IMR-90 (cell line): ENCODE data around the gene MAPRE3. TPM values are rescaled to one million over a fixed set of nuclear protein-coding genes. Genes with fewer than 3 reads are reported as not detected.

Experiments
- ATAC-seq: fragments of 200-7000 bp; cut with Tn5 transposase; 2 replicates; pipeline ENCODE4 v1.9.1; 2020; ENCODE audit warnings: low read depth, mild to moderate bottlenecking, moderate library complexity
- BruUV-seq: library from RNA; stranded (reverse); fragments of 400-500 nt; replicated peaks from 2 replicates; lab custom pipeline; 2021; lab: Mats Ljungman, UMichigan
- CTCF ChIA-PET: fragments of 300-600 bp; formaldehyde crosslinking; extraction: SDS; loops from one replicate; lab custom pipeline; 2021; ENCODE audit warnings: antibody characterized with exemption; lab: Yijun Ruan, JAX
- POLR2A ChIA-PET: fragments of 300-600 bp; sonication (Branson Sonifier 250); formaldehyde crosslinking; loops from one replicate; lab custom pipeline; 2022; ENCODE audit warnings: antibody characterized with exemption; ENCODE audit not compliant: unreplicated experiment; lab: Charles Lee
- DNase-seq: peaks from one replicate; pipeline ENCODE4 v3.0.0; 2013
- H2AFZ ChIP-seq: replicated peaks from 2 replicates; pipeline ENCODE3; 2013; ENCODE audit warnings: low read length, mild to moderate bottlenecking; ENCODE audit not compliant: poor library complexity
- H2AK5ac ChIP-seq: 2 replicates; pipeline ENCODE4 v1.6.1; 2013; ENCODE audit warnings: low read depth, low read length, inconsistent platforms
- H2AK9ac ChIP-seq: replicated peaks from 2 replicates; pipeline ENCODE3; 2013; ENCODE audit warnings: mild to moderate bottlenecking, low read depth, low read length, moderate library complexity; ENCODE audit not compliant: poor library complexity
- H2BK120ac ChIP-seq: 2 replicates; pipeline ENCODE4 v1.6.1; 2013; ENCODE audit warnings: low read depth, low read length, inconsistent platforms
- H2BK15ac ChIP-seq: 3 replicates; pipeline ENCODE4 v1.6.1; 2013; ENCODE audit warnings: low read depth, low read length, inconsistent platforms
- H2BK20ac ChIP-seq: 2 replicates; pipeline ENCODE4 v1.6.1; 2013; ENCODE audit warnings: low read depth, mild to moderate bottlenecking, inconsistent platforms, low read length, moderate library complexity
- H2BK5ac ChIP-seq: 2 replicates; pipeline ENCODE4 v1.6.1; 2013; ENCODE audit warnings: mild to moderate bottlenecking, low read depth, low read length, inconsistent platforms; ENCODE audit not compliant: poor library complexity, severe bottlenecking
- H3K14ac ChIP-seq: replicated peaks from 2 replicates; pipeline ENCODE4 v1.6.1; 2013; ENCODE audit warnings: low read depth, low read length, inconsistent platforms
- H3K18ac ChIP-seq: 2 replicates; pipeline ENCODE4 v1.6.1; 2013; ENCODE audit warnings: low read depth, low read length, control low read depth
- H3K23ac ChIP-seq: 2 replicates; pipeline ENCODE4 v1.6.1; 2013; ENCODE audit warnings: low read depth, low read length, inconsistent platforms
- H3K27ac ChIP-seq: 2 replicates; pipeline ENCODE4 v1.5.1; 2013; ENCODE audit warnings: mild to moderate bottlenecking, control low read depth, low read length; ENCODE audit not compliant: insufficient read depth
- H3K27me3 ChIP-seq: 2 replicates; pipeline ENCODE4 v1.6.1; 2013; ENCODE audit warnings: low read length; ENCODE audit not compliant: control insufficient read depth, insufficient read depth
- H3K36me3 ChIP-seq: 2 replicates; pipeline ENCODE4 v1.6.1; 2013; ENCODE audit warnings: low read length, mixed read lengths; ENCODE audit not compliant: control insufficient read depth, insufficient read depth
- H3K4ac ChIP-seq: 2 replicates; pipeline ENCODE4 v1.6.1; 2013; ENCODE audit warnings: low read depth, low read length, inconsistent platforms
- H3K4me1 ChIP-seq: 2 replicates; pipeline ENCODE4 v1.6.1; 2013; ENCODE audit warnings: low read length, mixed read lengths; ENCODE audit not compliant: control insufficient read depth, insufficient read depth
- H3K4me2 ChIP-seq: 2 replicates; pipeline ENCODE4 v1.6.1; 2013; ENCODE audit warnings: low read depth, mild to moderate bottlenecking, control low read depth, low read length, moderate library complexity
- H3K4me3 ChIP-seq: 2 replicates; pipeline ENCODE4 v1.5.1; 2013; ENCODE audit warnings: low read depth, mild to moderate bottlenecking, control low read depth, low read length, moderate library complexity; ENCODE audit not compliant: insufficient read depth
- H3K56ac ChIP-seq: 2 replicates; pipeline ENCODE4 v1.6.1; 2013; ENCODE audit warnings: low read length, inconsistent platforms; ENCODE audit not compliant: insufficient read depth; ENCODE audit errors: extremely low read depth
- H3K79me1 ChIP-seq, 2 experiments: 2 replicates each; pipeline ENCODE4 v1.6.1; 2013; ENCODE audit warnings: low read length in 2 of 2, inconsistent platforms in 1 of 2, low read depth in 1 of 2
- H3K9ac ChIP-seq: 2 replicates; pipeline ENCODE4 v1.6.1; 2013; ENCODE audit warnings: low read depth, low read length, control low read depth
- H3K9me1 ChIP-seq: 2 replicates; pipeline ENCODE4 v1.6.1; 2013; ENCODE audit warnings: low read length, inconsistent platforms; ENCODE audit not compliant: insufficient read depth
- H3K9me3 ChIP-seq: 2 replicates; pipeline ENCODE4 v1.6.1; 2013; ENCODE audit warnings: low read length; ENCODE audit not compliant: control insufficient read depth, insufficient read depth
- H4K20me1 ChIP-seq: 2 replicates; pipeline ENCODE4 v1.6.1; 2013; ENCODE audit warnings: low read length, inconsistent platforms; ENCODE audit not compliant: insufficient read depth
- H4K5ac ChIP-seq: 2 replicates; pipeline ENCODE4 v1.6.1; 2013; ENCODE audit warnings: mild to moderate bottlenecking, low read depth, low read length, control low read depth
- H4K8ac ChIP-seq, 2 experiments: 2 replicates each; pipeline ENCODE4 v1.6.1; 2013; ENCODE audit warnings: low read depth in 2 of 2, low read length in 2 of 2, control low read depth in 1 of 2, inconsistent platforms in 1 of 2
- H4K91ac ChIP-seq: 2 replicates; pipeline ENCODE4 v1.6.1; 2013; ENCODE audit warnings: low read depth, low read length, inconsistent platforms; ENCODE audit not compliant: insufficient read depth
- ELK1 ChIP-seq: fragments of 150-350 bp; IDR thresholded peaks from 2 replicates; pipeline ENCODE4 v1.6.1; 2016; ENCODE audit warnings: low read depth, mild to moderate bottlenecking, low read length, moderate library complexity, borderline replicate concordance
- FOS ChIP-seq: fragments of 150-350 bp; IDR thresholded peaks from 2 replicates; pipeline ENCODE4 v1.6.1; 2016; ENCODE audit warnings: low read depth, low read length
- MXI1 ChIP-seq: IDR thresholded peaks from 2 replicates; pipeline ENCODE4 v1.6.1; 2012; ENCODE audit warnings: low read depth, mild to moderate bottlenecking, low read length, moderate library complexity, borderline replicate concordance
- POLR2A ChIP-seq: IDR thresholded peaks from 2 replicates; pipeline ENCODE4 v1.6.1; 2012; ENCODE audit warnings: mild to moderate bottlenecking, low read depth, low read length
- SMC3 ChIP-seq: fragments of 150-350 bp; IDR thresholded peaks from 2 replicates; pipeline ENCODE4 v1.6.1; 2016; ENCODE audit warnings: low read depth, mild to moderate bottlenecking, antibody characterized with exemption, low read length, moderate library complexity
- WGBS, 2 experiments: methylation state at CpG; one replicate each; pipeline versions ENCODE4 v1.1.5 to v1.1.7; 2013; ENCODE audit warnings: missing lambda C conversion rate in 2 of 2; ENCODE audit not compliant: insufficient read length in 1 of 2; ENCODE audit errors: extremely low coverage in 2 of 2; 5-methylcytosine and 5-hydroxymethylcytosine counted together
- dilution Hi-C: fragments of 300-500 bp; cut with HindIII; formaldehyde crosslinking; loops from one replicate; pipeline ENCODE4 v1.14.3; 2018; ENCODE audit warnings: low sequenced_read_pairs; ENCODE audit not compliant: unreplicated experiment
- in situ Hi-C: fragments of 300-500 bp; cut with MboI; formaldehyde crosslinking; loops from 3 replicates; pipeline ENCODE4 v1.14.3; 2019; ENCODE audit warnings: low sequenced_read_pairs, inconsistent platforms, mixed read lengths
- intact Hi-C: fragments of 100-400 bp; cut with micrococcal nuclease; formaldehyde crosslinking; loops from 2 replicates; pipeline ENCODE4 v1.10.0; 2022
- polyA plus RNA-seq, 3 experiments: library from polyadenylated mRNA; depleted of rRNA; stranded (reverse); fragments of >200 nt; gene quantifications; 2 replicates each; pipeline ENCODE4 v1.2.3, GENCODE V29; 2012; ENCODE audit warnings: low replicate concordance in 1 of 3
- total RNA-seq: library from RNA; depleted of rRNA; stranded (reverse); fragments of >200 nt; gene quantifications from 2 replicates; pipeline ENCODE4 v1.2.3, GENCODE V29; 2012
- TF ChIP-seq, protein P1 (sequence below): conservative IDR thresholded peaks from 2 replicates; pipeline ENCODE4 v1.5.1; 2012; ENCODE audit warnings: mild to moderate bottlenecking, low read depth, low read length, improper control_type of control experiment
- TF ChIP-seq, protein P2 (sequence below): fragments of 150-350 bp; IDR thresholded peaks from 2 replicates; pipeline ENCODE4 v1.6.1; 2017; ENCODE audit warnings: mild to moderate bottlenecking, antibody characterized with exemption, low read length, low read depth

MAPRE3 gene
- total and polyA plus RNA-seq, 2 of the 4 experiments (the other 2 are of a cell fraction): 1.8 to 20.3 TPM

DNA sequence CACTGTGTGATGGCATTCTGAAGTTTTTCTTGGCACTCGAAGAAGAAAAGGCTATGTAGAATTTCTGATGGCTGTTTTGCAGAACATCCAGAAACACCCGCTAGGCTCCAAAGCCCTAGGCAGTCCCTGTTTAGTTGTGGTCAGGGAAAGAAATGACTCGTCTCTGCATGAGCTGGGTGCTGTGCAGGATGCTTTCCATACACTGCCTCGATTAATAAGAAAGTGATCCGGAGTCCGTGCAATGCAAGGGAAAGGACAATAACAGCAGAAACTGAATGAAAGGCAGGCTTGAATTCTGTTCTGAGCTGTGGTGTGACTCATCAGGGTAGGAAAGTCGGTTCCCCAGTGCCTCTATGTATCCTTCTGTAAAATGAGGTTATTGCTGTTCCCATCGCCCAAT is 18.7 kb downstream of the MAPRE3 start:
- in situ Hi-C loops: no loop called here
- no peak overlapping the region for H2BK15ac ChIP-seq
- ATAC-seq: peak; percentile 45
- H3K79me1 ChIP-seq: no peaks in the 10 kb centered on the region
- H3K36me3 ChIP-seq: no peaks in the 10 kb centered on the region
- no peak overlapping the region for H3K4ac ChIP-seq
- no TSS peak for BruUV-seq
- dilution Hi-C loops: no loop called here
- H3K27me3 ChIP-seq: no peaks in the 10 kb centered on the region
- no peak overlapping the region for H3K56ac ChIP-seq
- H3K9me3 ChIP-seq: no peaks in the 10 kb centered on the region
- H3K27ac ChIP-seq: no peak overlapping the region
- H4K20me1 ChIP-seq: peaks cover 14% of the 10 kb centered on the region; the same call in 1 of the 2 replicates
- DNase-seq: peak; percentile 61
- no peak overlapping the region for H3K4me2 ChIP-seq
- H2BK20ac ChIP-seq: no peak overlapping the region
- H2AK9ac ChIP-seq: no peak overlapping the region
- TF ChIP-seq FOS (no peak), ELK1 (no peak), POLR2A (no peak), MXI1 (no peak), SMC3 (no peak)
- TF ChIP-seq, protein P1, sequence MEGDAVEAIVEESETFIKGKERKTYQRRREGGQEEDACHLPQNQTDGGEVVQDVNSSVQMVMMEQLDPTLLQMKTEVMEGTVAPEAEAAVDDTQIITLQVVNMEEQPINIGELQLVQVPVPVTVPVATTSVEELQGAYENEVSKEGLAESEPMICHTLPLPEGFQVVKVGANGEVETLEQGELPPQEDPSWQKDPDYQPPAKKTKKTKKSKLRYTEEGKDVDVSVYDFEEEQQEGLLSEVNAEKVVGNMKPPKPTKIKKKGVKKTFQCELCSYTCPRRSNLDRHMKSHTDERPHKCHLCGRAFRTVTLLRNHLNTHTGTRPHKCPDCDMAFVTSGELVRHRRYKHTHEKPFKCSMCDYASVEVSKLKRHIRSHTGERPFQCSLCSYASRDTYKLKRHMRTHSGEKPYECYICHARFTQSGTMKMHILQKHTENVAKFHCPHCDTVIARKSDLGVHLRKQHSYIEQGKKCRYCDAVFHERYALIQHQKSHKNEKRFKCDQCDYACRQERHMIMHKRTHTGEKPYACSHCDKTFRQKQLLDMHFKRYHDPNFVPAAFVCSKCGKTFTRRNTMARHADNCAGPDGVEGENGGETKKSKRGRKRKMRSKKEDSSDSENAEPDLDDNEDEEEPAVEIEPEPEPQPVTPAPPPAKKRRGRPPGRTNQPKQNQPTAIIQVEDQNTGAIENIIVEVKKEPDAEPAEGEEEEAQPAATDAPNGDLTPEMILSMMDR: no peak
- TF ChIP-seq, protein P2, sequence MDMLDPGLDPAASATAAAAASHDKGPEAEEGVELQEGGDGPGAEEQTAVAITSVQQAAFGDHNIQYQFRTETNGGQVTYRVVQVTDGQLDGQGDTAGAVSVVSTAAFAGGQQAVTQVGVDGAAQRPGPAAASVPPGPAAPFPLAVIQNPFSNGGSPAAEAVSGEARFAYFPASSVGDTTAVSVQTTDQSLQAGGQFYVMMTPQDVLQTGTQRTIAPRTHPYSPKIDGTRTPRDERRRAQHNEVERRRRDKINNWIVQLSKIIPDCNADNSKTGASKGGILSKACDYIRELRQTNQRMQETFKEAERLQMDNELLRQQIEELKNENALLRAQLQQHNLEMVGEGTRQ: no peak
- H3K9ac ChIP-seq: no peak overlapping the region
- WGBS, 2 experiments: 48% methylated on average over 5 of the region's 8 CpGs; no CpG with 5 or more reads in 1 of the 2 experiments
- H4K8ac ChIP-seq: no peak overlapping the region
- no peak overlapping the region for H3K23ac ChIP-seq
- peaks cover 4% of the 10 kb centered on the region; the same call in 1 of the 2 replicates for H3K4me1 ChIP-seq
- ChIA-PET POLR2A (no interaction called here), CTCF (no interaction called here)
- no peak overlapping the region for H2BK120ac ChIP-seq
- H2AK5ac ChIP-seq: no peak overlapping the region
- no peak overlapping the region for H4K5ac ChIP-seq
- peaks cover 2% of the 10 kb centered on the region; the same call in 1 of the 2 replicates for H3K9me1 ChIP-seq
- intact Hi-C loops: no loop called here
- no peak overlapping the region for H3K4me3 ChIP-seq
- H2BK5ac ChIP-seq: no peak overlapping the region
- no peak overlapping the region for H4K91ac ChIP-seq
- H3K18ac ChIP-seq: no peak overlapping the region
- H2AFZ ChIP-seq: no peak overlapping the region
- H3K14ac ChIP-seq: no peak overlapping the region
